ENCODE results near the gene RASA1.

The RASA1 gene

GRCh38 chr5:87359106-87359505 is 91.4 kb downstream of the RASA1 start:
- H3K9ac ChIP-seq (ENCODE audit: low read length in 2 of 2) = no peak overlapping the region
- H3K9me3 ChIP-seq (ENCODE audit: control insufficient read depth in 2 of 2, low read length in 2 of 2) = no peaks in the 10 kb centered on the region
- no peak overlapping the region for H3K27ac ChIP-seq (ENCODE audit: low read length)
- H3K4me1 ChIP-seq (ENCODE audit: control insufficient read depth, insufficient read depth, low read length) = no peaks in the 10 kb centered on the region
- peaks cover 6 to 20% of the 10 kb centered on the region in 2 donors for H3K36me3 ChIP-seq (ENCODE audit: control insufficient read depth in 2 of 2, insufficient read depth in 2 of 2, low read length in 2 of 2)
- H3K4me3 ChIP-seq (ENCODE audit: low read length in 2 of 2) = no peak overlapping the region
- H3K27me3 ChIP-seq (ENCODE audit: control insufficient read depth in 1 of 2, insufficient read depth in 2 of 2, low read length in 2 of 2) = no peaks in the 10 kb centered on the region

GRCh38 chr5:87360132-87360531 is 92.4 kb downstream of the RASA1 start:
- Histone ChIP-seq H3K9ac (ENCODE audit: low read length in 2 of 2) (no peak overlapping the region), H3K4me3 (ENCODE audit: low read length in 2 of 2) (no peak overlapping the region), H3K27ac (ENCODE audit: low read length) (no peak overlapping the region), H3K27me3 (ENCODE audit: control insufficient read depth in 1 of 2, insufficient read depth in 2 of 2, low read length in 2 of 2) (no peaks in the 10 kb centered on the region), H3K9me3 (ENCODE audit: control insufficient read depth in 2 of 2, low read length in 2 of 2) (no peaks in the 10 kb centered on the region), H3K4me1 (ENCODE audit: control insufficient read depth, insufficient read depth, low read length) (no peaks in the 10 kb centered on the region), H3K36me3 (ENCODE audit: control insufficient read depth in 2 of 2, insufficient read depth in 2 of 2, low read length in 2 of 2) (peaks cover 4 to 10% of the 10 kb centered on the region in 2 donors)

- Histone ChIP-seq H3K36me3 (ENCODE audit: control insufficient read depth in 2 of 2, insufficient read depth in 2 of 2, low read length in 2 of 2) (peaks cover 0 to 5% of the 10 kb centered on the region in 2 donors), H3K4me3 (ENCODE audit: low read length in 2 of 2) (no peak overlapping the region), H3K9ac (ENCODE audit: low read length in 2 of 2) (no peak overlapping the region), H3K4me1 (ENCODE audit: control insufficient read depth, insufficient read depth, low read length) (no peaks in the 10 kb centered on the region), H3K27ac (ENCODE audit: low read length) (no peak overlapping the region), H3K9me3 (ENCODE audit: control insufficient read depth in 2 of 2, low read length in 2 of 2) (no peaks in the 10 kb centered on the region), H3K27me3 (ENCODE audit: control insufficient read depth in 1 of 2, insufficient read depth in 2 of 2, low read length in 2 of 2) (no peaks in the 10 kb centered on the region)
Observed at GRCh38 chr5:87361031-87361445, 93.4 kb downstream of the RASA1 start.

GRCh38 chr5:87361536-87362213 is 94.0 kb downstream of the RASA1 start:
- H3K27me3 ChIP-seq (ENCODE audit: control insufficient read depth in 1 of 2, insufficient read depth in 2 of 2, low read length in 2 of 2) = no peaks in the 10 kb centered on the region
- H3K9ac ChIP-seq (ENCODE audit: low read length in 2 of 2) = no peak overlapping the region
- peaks cover 0 to 4% of the 10 kb centered on the region in 2 donors for H3K36me3 ChIP-seq (ENCODE audit: control insufficient read depth in 2 of 2, insufficient read depth in 2 of 2, low read length in 2 of 2)
- no peak overlapping the region for H3K4me3 ChIP-seq (ENCODE audit: low read length in 2 of 2)
- no peaks in the 10 kb centered on the region for H3K4me1 ChIP-seq (ENCODE audit: control insufficient read depth, insufficient read depth, low read length)
- H3K9me3 ChIP-seq (ENCODE audit: control insufficient read depth in 2 of 2, low read length in 2 of 2) = no peaks in the 10 kb centered on the region
- H3K27ac ChIP-seq (ENCODE audit: low read length) = no peak overlapping the region

GRCh38 chr5:87367243-87367642 is 99.6 kb downstream of the RASA1 start:
- Histone ChIP-seq H3K4me1 (ENCODE audit: control insufficient read depth, insufficient read depth, low read length) (no peaks in the 10 kb centered on the region), H3K4me3 (ENCODE audit: low read length in 2 of 2) (no peak overlapping the region), H3K36me3 (ENCODE audit: control insufficient read depth in 2 of 2, insufficient read depth in 2 of 2, low read length in 2 of 2) (peaks cover 0 to 4% of the 10 kb centered on the region in 2 donors), H3K9ac (ENCODE audit: low read length in 2 of 2) (no peak overlapping the region), H3K27me3 (ENCODE audit: control insufficient read depth in 1 of 2, insufficient read depth in 2 of 2, low read length in 2 of 2) (no peaks in the 10 kb centered on the region), H3K27ac (ENCODE audit: low read length) (no peak overlapping the region), H3K9me3 (ENCODE audit: control insufficient read depth in 2 of 2, low read length in 2 of 2) (no peaks in the 10 kb centered on the region)

- H3K9ac ChIP-seq (ENCODE audit: low read length in 2 of 2) = no peak overlapping the region
- peaks cover 3 to 12% of the 10 kb centered on the region in 2 donors for H3K36me3 ChIP-seq (ENCODE audit: control insufficient read depth in 2 of 2, insufficient read depth in 2 of 2, low read length in 2 of 2)
- H3K9me3 ChIP-seq (ENCODE audit: control insufficient read depth in 2 of 2, low read length in 2 of 2) = no peaks in the 10 kb centered on the region
- no peak overlapping the region for H3K4me3 ChIP-seq (ENCODE audit: low read length in 2 of 2)
- H3K4me1 ChIP-seq (ENCODE audit: control insufficient read depth, insufficient read depth, low read length) = no peaks in the 10 kb centered on the region
- H3K27me3 ChIP-seq (ENCODE audit: control insufficient read depth in 1 of 2, insufficient read depth in 2 of 2, low read length in 2 of 2) = no peaks in the 10 kb centered on the region
- H3K27ac ChIP-seq (ENCODE audit: low read length) = no peak overlapping the region
Observed at GRCh38 chr5:87368601-87369000, 100.9 kb downstream of the RASA1 start.

- H3K4me3 ChIP-seq (ENCODE audit: low read length in 2 of 2) = no peak overlapping the region
- H3K9me3 ChIP-seq (ENCODE audit: control insufficient read depth in 2 of 2, low read length in 2 of 2) = no peaks in the 10 kb centered on the region
- no peaks in the 10 kb centered on the region for H3K27me3 ChIP-seq (ENCODE audit: control insufficient read depth in 1 of 2, insufficient read depth in 2 of 2, low read length in 2 of 2)
- H3K36me3 ChIP-seq (ENCODE audit: control insufficient read depth in 2 of 2, insufficient read depth in 2 of 2, low read length in 2 of 2) = peaks cover 3 to 12% of the 10 kb centered on the region in 2 donors
- H3K27ac ChIP-seq (ENCODE audit: low read length) = no peak overlapping the region
- H3K9ac ChIP-seq (ENCODE audit: low read length in 2 of 2) = no peak overlapping the region
- no peaks in the 10 kb centered on the region for H3K4me1 ChIP-seq (ENCODE audit: control insufficient read depth, insufficient read depth, low read length)
Observed at GRCh38 chr5:87369431-87369830, 101.7 kb downstream of the RASA1 start.

- H3K4me3 ChIP-seq (ENCODE audit: low read length in 2 of 2) = no peak overlapping the region
- no peaks in the 10 kb centered on the region for H3K4me1 ChIP-seq (ENCODE audit: control insufficient read depth, insufficient read depth, low read length)
- no peak overlapping the region for H3K27ac ChIP-seq (ENCODE audit: low read length)
- no peaks in the 10 kb centered on the region for H3K27me3 ChIP-seq (ENCODE audit: control insufficient read depth in 1 of 2, insufficient read depth in 2 of 2, low read length in 2 of 2)
- no peaks in the 10 kb centered on the region for H3K9me3 ChIP-seq (ENCODE audit: control insufficient read depth in 2 of 2, low read length in 2 of 2)
- peaks cover 7 to 26% of the 10 kb centered on the region in 2 donors for H3K36me3 ChIP-seq (ENCODE audit: control insufficient read depth in 2 of 2, insufficient read depth in 2 of 2, low read length in 2 of 2)
- no peak overlapping the region for H3K9ac ChIP-seq (ENCODE audit: low read length in 2 of 2)
Observed at GRCh38 chr5:87372705-87373104, 105.0 kb downstream of the RASA1 start.

GRCh38 chr5:87382224-87382623 is 114.5 kb downstream of the RASA1 start:
- H3K27me3 ChIP-seq (ENCODE audit: control insufficient read depth in 1 of 2, insufficient read depth in 2 of 2, low read length in 2 of 2) = no peaks in the 10 kb centered on the region
- no peaks in the 10 kb centered on the region for H3K4me1 ChIP-seq (ENCODE audit: control insufficient read depth, insufficient read depth, low read length)
- no peak overlapping the region for H3K9ac ChIP-seq (ENCODE audit: low read length in 2 of 2)
- no peak overlapping the region for H3K27ac ChIP-seq (ENCODE audit: low read length)
- H3K36me3 ChIP-seq (ENCODE audit: control insufficient read depth in 2 of 2, insufficient read depth in 2 of 2, low read length in 2 of 2) = peaks cover 2 to 21% of the 10 kb centered on the region in 2 donors
- H3K9me3 ChIP-seq (ENCODE audit: control insufficient read depth in 2 of 2, low read length in 2 of 2) = no peaks in the 10 kb centered on the region
- no peak overlapping the region for H3K4me3 ChIP-seq (ENCODE audit: low read length in 2 of 2)

GRCh38 chr5:87383216-87383615 is 115.5 kb downstream of the RASA1 start:
- Histone ChIP-seq H3K4me1 (ENCODE audit: control insufficient read depth, insufficient read depth, low read length) (no peaks in the 10 kb centered on the region), H3K9ac (ENCODE audit: low read length in 2 of 2) (no peak overlapping the region), H3K27ac (ENCODE audit: low read length) (no peak overlapping the region), H3K36me3 (ENCODE audit: control insufficient read depth in 2 of 2, insufficient read depth in 2 of 2, low read length in 2 of 2) (peaks cover under 1 to 23% of the 10 kb centered on the region in 2 donors), H3K4me3 (ENCODE audit: low read length in 2 of 2) (no peak overlapping the region), H3K9me3 (ENCODE audit: control insufficient read depth in 2 of 2, low read length in 2 of 2) (no peaks in the 10 kb centered on the region), H3K27me3 (ENCODE audit: control insufficient read depth in 1 of 2, insufficient read depth in 2 of 2, low read length in 2 of 2) (no peaks in the 10 kb centered on the region)

GRCh38 chr5:87385802-87386201 is 118.1 kb downstream of the RASA1 start:
- Histone ChIP-seq H3K36me3 (ENCODE audit: control insufficient read depth in 2 of 2, insufficient read depth in 2 of 2, low read length in 2 of 2) (peaks cover 8 to 19% of the 10 kb centered on the region in 2 donors), H3K9me3 (ENCODE audit: control insufficient read depth in 2 of 2, low read length in 2 of 2) (no peaks in the 10 kb centered on the region), H3K4me1 (ENCODE audit: control insufficient read depth, insufficient read depth, low read length) (no peaks in the 10 kb centered on the region), H3K27ac (ENCODE audit: low read length) (no peak overlapping the region), H3K9ac (ENCODE audit: low read length in 2 of 2) (no peak overlapping the region), H3K4me3 (ENCODE audit: low read length in 2 of 2) (no peak overlapping the region), H3K27me3 (ENCODE audit: control insufficient read depth in 1 of 2, insufficient read depth in 2 of 2, low read length in 2 of 2) (no peaks in the 10 kb centered on the region)
